Measurements from ENCODE around the gene PRPF38A. TPM values are rescaled to one million over a fixed set of nuclear protein-coding genes. Genes with fewer than 3 reads are reported as not detected.

Gene PRPF38A
- total RNA-seq, 1 experiment from 2014 or later, result 89.9 TPM

GRCh38 chr1:52435211-52435610 lies 30.8 kb downstream of the PRPF38A start:
- Histone ChIP-seq H2AFZ (ENCODE audit: low read length) (no peak overlapping the region), H3K27me3 (ENCODE audit: insufficient read depth, low read length) (no peaks in the 10 kb centered on the region), H3K79me2 (ENCODE audit: insufficient read depth, low read length) (no peaks in the 10 kb centered on the region), H3K18ac (ENCODE audit: insufficient read length, low read depth, low read length) (no peak overlapping the region), H3K4ac (ENCODE audit: low read depth, low read length) (no peak overlapping the region), H2BK15ac (ENCODE audit: low read depth, low read length) (no peak overlapping the region), H3K4me1 (ENCODE audit: insufficient read depth, low read length) (peaks cover 5% of the 10 kb centered on the region; the same call in 1 of the 2 replicates), H3K27ac (ENCODE audit: insufficient read length, low read depth, low read length) (no peak overlapping the region), H3K23me2 (ENCODE audit: insufficient read length, low read depth, low read length, poor library complexity, severe bottlenecking) (no peaks in the 10 kb centered on the region), H4K8ac (replicated peaks; ENCODE audit: insufficient read length, low read depth, low read length) (no peak overlapping the region), H3K79me1 (ENCODE audit: insufficient read depth, low read depth, low read length, poor library complexity, severe bottlenecking) (no peaks in the 10 kb centered on the region), H3K9me3 (ENCODE audit: control insufficient read depth, low read depth, low read length) (no peaks in the 10 kb centered on the region), H3K9ac (ENCODE audit: extremely low read depth, insufficient read length, low read length) (no peak overlapping the region), H4K20me1 (ENCODE audit: control insufficient read depth, insufficient read depth, insufficient read length) (no peaks in the 10 kb centered on the region), H2BK12ac (ENCODE audit: insufficient read length, low read depth, low read length) (no peak overlapping the region), H3K23ac (ENCODE audit: insufficient read length, low read depth, low read length) (no peak overlapping the region), H3K4me2 (ENCODE audit: insufficient read depth, insufficient read length, low read length) (no peak overlapping the region), H2AK5ac (ENCODE audit: insufficient read length, low read length) (no peak overlapping the region), H3K56ac (ENCODE audit: insufficient read length, low read depth, low read length) (no peak overlapping the region), H4K5ac (ENCODE audit: insufficient read length, low read depth, low read length) (no peak overlapping the region), H3T11ph (ENCODE audit: low read length) (no peak overlapping the region), H3K14ac (ENCODE audit: insufficient read depth, low read length) (no peak overlapping the region), H2BK5ac (ENCODE audit: insufficient read length, low read length) (no peak overlapping the region), H2BK120ac (ENCODE audit: low read depth, low read length, poor library complexity, severe bottlenecking) (no peak overlapping the region), H4K91ac (ENCODE audit: insufficient read length, low read depth, low read length) (no peak overlapping the region), H2BK20ac (ENCODE audit: low read depth, low read length, poor library complexity, severe bottlenecking) (no peak overlapping the region)
- H3K4me3 Mint-ChIP-seq, result no peak overlapping the region
- H3K9me3 Mint-ChIP-seq, result no peaks in the 10 kb centered on the region
- no peak for DNase-seq
- H3K4me1 Mint-ChIP-seq, result peaks cover 9 to 10% of the 10 kb centered on the region in 2 experiments
- no CpG with 5 or more reads among the region's 1 CpG for WGBS (ENCODE audit: extremely low coverage, insufficient read length, low lambda C conversion rate)
- no peak for TF ChIP-seq CTCF (conservative IDR thresholded peaks at IDR 0.05)
- H3K27ac Mint-ChIP-seq, result no peak overlapping the region; a peak in 1 of 7 replicates
- H3K36me3 Mint-ChIP-seq (ENCODE audit: insufficient read depth in 1 of 3, low read depth in 3 of 3), result peaks cover 9 to 53% (median 37%) of the 10 kb centered on the region in 3 experiments; a peak in 6 of 7 replicates
- H3K27me3 Mint-ChIP-seq (ENCODE audit: low read depth), result no peaks in the 10 kb centered on the region
